ENCODE results near the gene IFT43.

The IFT43 gene

GRCh38 chr14:76109087-76109880, 123.7 kb downstream of the IFT43 start:
- DNase-seq (ENCODE audit: low read depth, low spot score): no peak

- DNase-seq (ENCODE audit: low read depth, low spot score): no peak
These were observed 127.5 kb downstream of the IFT43 start for GRCh38 chr14:76112889-76113624.

- DNase-seq (ENCODE audit: low read depth, low spot score): no peak
These were observed 128.1 kb downstream of the IFT43 start for GRCh38 chr14:76113691-76114090.

GRCh38 chr14:76115010-76115422, 129.5 kb downstream of the IFT43 start:
- no peak for DNase-seq (ENCODE audit: low read depth, low spot score)

GRCh38 chr14:76117789-76118484, 132.4 kb downstream of the IFT43 start:
- no peak for DNase-seq (ENCODE audit: low read depth, low spot score)

DNA sequence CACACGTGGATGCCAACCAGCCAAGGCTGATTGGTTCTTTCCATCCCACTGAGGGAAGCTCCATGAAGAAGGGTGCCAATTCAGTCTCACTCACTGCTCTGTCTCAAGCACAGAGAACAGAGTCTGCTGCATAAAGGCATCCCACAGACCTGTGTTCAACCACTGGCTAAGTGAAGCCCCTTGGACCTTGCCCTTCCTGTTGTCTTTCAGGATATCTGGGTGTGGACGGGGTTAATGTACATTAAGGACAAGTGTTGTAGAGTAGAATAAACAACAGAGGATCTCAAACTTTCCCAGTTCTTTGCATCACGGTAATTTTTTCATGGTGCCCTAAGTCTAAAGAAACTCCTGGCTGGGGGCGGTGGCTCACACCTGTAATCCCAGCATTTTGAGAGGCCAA, 133.0 kb downstream of the IFT43 start:
- no peak for DNase-seq (ENCODE audit: low read depth, low spot score)

DNA sequence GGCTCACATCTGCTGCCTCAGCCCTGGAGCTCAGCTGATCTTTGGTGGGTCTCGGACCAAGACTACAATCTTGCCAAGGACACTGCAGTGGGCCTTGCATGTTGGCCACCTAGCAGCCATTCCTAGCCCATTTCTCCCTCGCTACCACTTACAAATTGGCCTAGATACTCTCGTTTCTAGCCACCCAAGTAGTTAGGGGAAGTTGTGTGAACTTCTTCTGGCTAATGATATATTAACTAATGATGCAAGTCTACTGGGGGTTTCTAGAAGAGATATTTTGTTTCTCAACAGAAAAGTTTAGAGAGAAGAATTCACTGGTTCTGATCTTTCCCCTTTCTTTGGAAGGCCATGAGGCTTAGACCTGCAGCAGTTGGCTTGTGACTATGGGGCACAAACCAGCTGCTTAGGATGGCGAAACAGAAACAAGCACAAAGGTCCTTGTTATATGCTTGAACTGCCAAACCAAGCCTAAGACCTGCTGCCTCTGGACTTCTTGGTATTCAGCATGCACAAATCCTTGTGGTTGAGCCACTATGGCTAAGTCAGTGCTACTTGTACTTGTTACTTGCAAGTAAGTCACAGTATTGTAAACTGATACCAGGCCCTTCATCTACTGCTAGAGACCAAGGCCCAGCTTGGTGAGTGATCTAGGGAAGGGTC, 135.7 kb downstream of the IFT43 start:
- DNase-seq (ENCODE audit: low read depth, low spot score): no peak

DNA sequence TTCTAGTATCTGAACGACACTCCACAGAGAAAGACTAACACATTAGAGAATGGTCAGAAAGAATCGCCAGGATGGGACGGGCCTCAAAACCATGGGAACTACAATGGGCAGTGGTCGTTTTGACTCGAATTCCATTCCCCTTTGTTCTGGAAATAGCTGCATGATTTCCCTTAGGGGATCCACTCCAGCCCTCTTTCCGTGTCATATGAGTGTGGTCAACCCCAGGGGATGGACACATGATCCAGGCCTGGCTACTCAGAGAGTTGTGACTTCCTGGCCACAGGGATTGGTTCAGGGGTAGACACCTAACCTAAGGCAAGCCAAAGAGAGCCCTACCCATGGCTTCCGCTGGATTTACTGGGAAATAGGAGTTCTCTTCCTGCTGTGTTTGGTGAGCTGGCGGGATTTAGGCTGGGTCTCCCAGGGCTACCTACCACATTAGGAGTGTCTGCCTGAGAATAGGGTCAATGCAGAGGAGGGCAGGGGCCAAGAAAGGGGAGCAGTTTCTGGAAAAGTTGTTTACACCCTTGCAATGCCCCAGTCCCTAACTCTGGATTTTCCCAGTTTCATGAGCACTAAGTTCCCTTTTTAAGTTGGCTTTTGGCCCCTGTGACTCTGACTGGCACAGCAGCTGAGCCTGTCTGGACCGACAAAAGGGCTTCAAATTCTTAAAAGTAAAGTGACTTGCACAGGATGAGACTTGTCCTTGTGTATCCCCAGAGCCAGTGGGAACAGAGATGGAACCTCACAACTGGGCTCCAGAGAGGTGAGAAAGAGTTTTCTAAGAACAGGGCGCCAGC, 138.1 kb downstream of the IFT43 start:
- no peak for DNase-seq (ENCODE audit: low read depth, low spot score)

GRCh38 chr14:76125511-76125910, 139.9 kb downstream of the IFT43 start:
- no peak for DNase-seq (ENCODE audit: low read depth, low spot score)

DNA sequence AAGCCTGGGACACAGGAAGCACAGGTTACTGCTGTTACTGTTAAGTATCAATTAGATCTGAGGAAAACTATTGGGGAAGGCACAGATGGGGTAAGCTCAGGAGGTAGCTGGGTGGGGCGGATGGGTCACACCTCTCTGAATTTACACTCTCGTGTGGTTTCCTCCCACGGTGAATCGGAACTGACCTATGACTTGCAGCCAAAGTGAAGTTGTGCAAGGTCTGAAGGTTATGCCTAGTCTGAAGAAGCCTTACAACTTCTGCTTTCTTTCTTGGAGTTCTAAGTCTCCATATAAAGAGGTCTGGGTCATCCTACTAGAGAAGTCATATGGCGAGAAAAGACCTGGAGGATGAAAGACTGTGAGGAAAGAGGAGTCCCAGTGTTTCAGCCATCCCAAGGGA, 140.5 kb downstream of the IFT43 start:
- DNase-seq (ENCODE audit: low read depth, low spot score): no peak

- no peak for DNase-seq (ENCODE audit: low read depth, low spot score)
These were observed 144.5 kb downstream of the IFT43 start for GRCh38 chr14:76129851-76130576.

DNA sequence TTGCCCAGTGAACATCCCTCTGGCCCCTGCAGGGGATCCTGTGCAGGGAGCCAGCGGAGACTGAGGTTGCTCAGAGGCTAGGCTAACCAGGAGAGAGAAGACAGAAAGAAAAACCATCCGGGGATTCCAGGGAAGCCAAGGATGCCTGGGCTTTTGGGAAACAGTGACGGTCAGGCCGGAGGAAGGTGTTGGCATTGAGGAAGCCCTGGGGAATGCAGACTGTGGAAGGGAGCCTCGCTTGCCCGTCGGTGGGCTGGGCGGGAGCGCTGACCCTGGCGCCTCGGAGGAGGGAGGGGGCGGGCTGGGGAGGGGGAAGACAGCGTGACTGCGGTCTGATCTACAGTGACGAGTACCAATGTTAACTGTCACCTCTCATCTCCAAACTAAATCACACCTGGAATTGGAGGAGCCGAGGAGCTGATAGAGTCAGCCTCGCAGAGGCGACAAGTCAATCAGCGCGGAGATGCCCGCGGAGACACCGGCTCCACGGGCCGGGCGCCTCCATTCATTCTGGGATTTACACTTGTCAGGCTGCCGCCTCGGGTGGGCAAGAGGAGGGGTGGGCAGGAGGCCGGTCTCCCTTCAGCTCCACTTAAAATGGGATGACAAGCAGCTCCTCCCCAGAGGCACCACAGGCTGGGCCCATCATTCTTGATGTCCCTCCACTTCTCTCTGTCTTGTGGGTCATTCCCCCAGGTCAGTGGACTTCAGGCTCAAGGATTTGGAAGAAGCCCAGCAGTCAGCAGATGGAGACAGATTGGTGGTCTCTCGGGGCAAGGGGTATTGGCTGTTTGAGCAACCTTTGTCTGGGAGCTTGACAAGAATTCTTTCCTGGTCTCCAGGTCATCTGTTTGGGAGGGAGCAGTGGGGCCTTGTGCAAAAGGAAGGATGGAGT, 145.8 kb downstream of the IFT43 start:
- DNase-seq (ENCODE audit: low read depth, low spot score): no peak

GRCh38 chr14:76133103-76133502, 147.5 kb downstream of the IFT43 start:
- no peak for DNase-seq (ENCODE audit: low read depth, low spot score)

Data from activated CD4-positive, CD25-positive, alpha-beta regulatory T cell treated with anti-CD3 and anti-CD28 coated beads, Interleukin-2, amount 50 U/mL, for 16 hours (primary cell).